GM13976 (cell line): ENCODE measurements around the gene IFNA10.
"Not testable (repeated sequence)": the region's sequence is repeated elsewhere in the genome, so short reads cannot be mapped to it uniquely, and the experiment has no call there.

Experiments used
- DNase-seq: peaks from one replicate; pipeline ENCODE4 v3.0.0; 2012; ENCODE audit warnings: low spot score
- CTCF ChIP-seq: IDR thresholded peaks from 2 replicates; pipeline ENCODE4 v1.5.1; 2012; ENCODE audit warnings: borderline replicate concordance, mild to moderate bottlenecking; ENCODE audit not compliant: insufficient read depth; ENCODE audit errors: extremely low read depth, missing control alignments, control extremely low read depth
- in situ Hi-C: fragments of 300-500 bp; cut with MboI; formaldehyde crosslinking; loops from one replicate; pipeline ENCODE4 v1.12.0; 2022; ENCODE audit warnings: low sequenced_read_pairs, mixed read lengths, inconsistent platforms; ENCODE audit not compliant: unreplicated experiment

Gene IFNA10

GRCh38 chr9:21172156-21172555, 34.8 kb downstream of the IFNA10 start:
- no peak for TF ChIP-seq CTCF
- DNase-seq, result no peak
- in situ Hi-C loops, result no loop called here

- no peak for DNase-seq
- TF ChIP-seq CTCF, result no peak
- in situ Hi-C loops, result no loop called here
Observed at GRCh38 chr9:21171351-21171750, 35.6 kb downstream of the IFNA10 start.

- DNase-seq, in situ Hi-C loops: not testable (repeated sequence)
Observed at GRCh38 chr9:21166560-21166959, 40.4 kb downstream of the IFNA10 start, which contains the start of gene IFNA21. Gene IFNA21, minus strand, starts transcription at chr9:21166660. Its CDS starts 48 bp downstream, at chr9:21166612.

GRCh38 chr9:21165516-21165915, 41.4 kb downstream of the IFNA10 start:
- no peak for DNase-seq
- in situ Hi-C loops, result no loop called here
- no peak for TF ChIP-seq CTCF

- no peak for TF ChIP-seq CTCF
- peak; percentile 18 for DNase-seq
- in situ Hi-C loops, result no loop called here
Observed at GRCh38 chr9:21160178-21160577, 46.8 kb downstream of the IFNA10 start.
